Mucosa of gallbladder (tissue), 1 donor: ENCODE measurements around the gene SPC24. TPM values are rescaled to one million over a fixed set of nuclear protein-coding genes. Genes with fewer than 3 reads are reported as not detected.

ENCODE experiments used
- total RNA-seq: library from RNA; stranded (reverse); gene quantifications from one replicate; pipeline ENCODE4 v1.2.1, GENCODE V29; 2021
- donor health status: DM: no; HTN: no; CAD: no.

Gene SPC24
- total RNA-seq, 1 donor from 2014 or later = 2.1 TPM

Other genes with a start within 250 kb of the SPC24 start
- gene YIPF2, start 227.1 kb downstream of the SPC24 start, total RNA-seq = 76.8 TPM
- gene TIMM29, start 227.0 kb downstream of the SPC24 start, total RNA-seq = 23.8 TPM
- 95.5 TPM for gene SMARCA4, start 194.8 kb downstream of the SPC24 start, total RNA-seq
- gene LDLR, start 66.3 kb downstream of the SPC24 start, total RNA-seq = 190 TPM
- gene KANK2, start 41.8 kb upstream of the SPC24 start, total RNA-seq = 225 TPM
- 0.95 TPM for gene ANGPTL8, start 83.8 kb upstream of the SPC24 start, total RNA-seq
- 102 TPM for gene DOCK6, start 106.7 kb upstream of the SPC24 start, total RNA-seq
- not detected for gene TSPAN16, start 140.4 kb upstream of the SPC24 start, total RNA-seq
- 41.9 TPM for gene RAB3D, start 183.9 kb upstream of the SPC24 start, total RNA-seq
- 136 TPM for gene TMEM205, start 190.5 kb upstream of the SPC24 start, total RNA-seq
- 66.1 TPM for gene CCDC159, start 190.7 kb upstream of the SPC24 start, total RNA-seq
- gene PLPPR2, start 199.7 kb upstream of the SPC24 start, total RNA-seq = 34.2 TPM
- 4.9 TPM for gene SWSAP1, start 218.9 kb upstream of the SPC24 start, total RNA-seq
- 17.8 TPM for gene EPOR, start 228.5 kb upstream of the SPC24 start, total RNA-seq